HepG2 (cell line): ENCODE measurements around the gene ZC3H8. TPM values are rescaled to one million over a fixed set of nuclear protein-coding genes. Genes with fewer than 3 reads are reported as not detected.

ENCODE experiments used
- ATAC-seq: fragments of 200-7000 bp; cut with Tn5 transposase; 3 replicates; pipeline ENCODE4 v1.9.1; 2020; ENCODE audit warnings: mild to moderate bottlenecking, moderate library complexity
- BruUV-seq: library from RNA; stranded (reverse); fragments of 400-500 nt; replicated peaks from 2 replicates; lab custom pipeline; 2021; lab: Mats Ljungman, UMichigan
- CTCF ChIA-PET: fragments of 300-600 bp; formaldehyde crosslinking; extraction: SDS; loops from one replicate; lab custom pipeline; 2021; ENCODE audit warnings: low total read pairs, inconsistent platforms, low intra/inter-chr PET ratio; lab: Yijun Ruan, JAX
- POLR2A ChIA-PET: fragments of 350-600 bp; sonication (Branson Sonifier 250); formaldehyde crosslinking; loops from one replicate; lab custom pipeline; 2020; ENCODE audit warnings: antibody characterized with exemption, inconsistent platforms; lab: Yijun Ruan, JAX
- DNase-seq: peaks from one replicate; pipeline ENCODE4 v3.0.0-alpha.2; 2015; ENCODE audit warnings: low spot score
- FAIRE-seq: peaks from 3 replicates; lab custom pipeline; 2011; peaks lifted over from hg19 to GRCh38; lab: Jason Lieb, UNC
- H2AFZ ChIP-seq: one replicate; pipeline ENCODE4 v1.6.1; 2011; ENCODE audit warnings: low read length, inconsistent platforms
- H3K27ac ChIP-seq: fragments of 300-600 bp; 3 replicates; pipeline ENCODE4 v1.8.0; 2011; ENCODE audit warnings: mixed run types, mild to moderate bottlenecking, mixed read lengths, low read length, inconsistent platforms; ENCODE audit not compliant: insufficient read depth; ENCODE audit errors: extremely low read length
- H3K27me3 ChIP-seq, 2 experiments: fragments of 200-600 bp in 1 of 2; 2 replicates in 1 of 2; 3 replicates in 1 of 2; pipeline versions ENCODE4 v1.6.0 to v1.8.0; 2011; ENCODE audit warnings: low read length in 2 of 2, mild to moderate bottlenecking in 2 of 2, moderate library complexity in 2 of 2, inconsistent platforms in 1 of 2; ENCODE audit not compliant: insufficient read depth in 2 of 2, control insufficient read depth in 1 of 2
- H3K36me3 ChIP-seq, 2 experiments: fragments of 200-600 bp in 1 of 2; replicated peaks in 1 of 2; 2 replicates in 1 of 2; 3 replicates in 1 of 2; pipeline versions ENCODE4 v1.5.1 to v1.8.0; 2011; ENCODE audit warnings: low read length in 2 of 2, inconsistent platforms in 1 of 2; ENCODE audit not compliant: insufficient read depth in 2 of 2, control insufficient read depth in 1 of 2
- H3K4me1 ChIP-seq: 2 replicates; pipeline ENCODE4 v1.5.1; 2012; ENCODE audit warnings: low read length, inconsistent platforms; ENCODE audit not compliant: insufficient read depth
- H3K4me2 ChIP-seq: 2 replicates; pipeline ENCODE4 v1.6.0; 2011; ENCODE audit warnings: low read depth, low read length, inconsistent platforms
- H3K4me3 ChIP-seq, 3 experiments: fragments of 200-600 bp in 1 of 3; sonication (generic), shearing (Covaris generic) in 1 of 3; replicated peaks in 1 of 3; 2 replicates each; pipeline ENCODE4 v1.5.1; 2011 to 2016; ENCODE audit warnings: low read length in 3 of 3, inconsistent platforms in 2 of 3, low read depth in 2 of 3, mild to moderate bottlenecking in 2 of 3, control low read depth in 1 of 3, mixed read lengths in 1 of 3; ENCODE audit not compliant: insufficient read depth in 1 of 3
- H3K79me2 ChIP-seq: one replicate; pipeline ENCODE4 v1.6.1; 2011; ENCODE audit warnings: low read length, inconsistent platforms; ENCODE audit not compliant: insufficient read depth
- H3K9ac ChIP-seq: 2 replicates; pipeline ENCODE4 v1.6.0; 2011; ENCODE audit warnings: mild to moderate bottlenecking, low read depth, low read length, inconsistent platforms; ENCODE audit not compliant: insufficient read depth
- H3K9me3 ChIP-seq: 2 replicates; pipeline ENCODE4 v1.5.1; 2012; ENCODE audit warnings: mild to moderate bottlenecking, low read length
- H4K20me1 ChIP-seq: 2 replicates; pipeline ENCODE4 v1.6.0; 2011; ENCODE audit warnings: inconsistent platforms, mild to moderate bottlenecking, low read length, moderate library complexity; ENCODE audit not compliant: insufficient read depth
- ARNT2 ChIP-seq: sonication (generic); formaldehyde crosslinking; IDR thresholded peaks from 2 replicates; pipeline ENCODE4 v1.8.0; 2022; ENCODE audit warnings: mild to moderate bottlenecking, low read depth, missing genetic modification reagents, moderate library complexity
- SNAPC2 ChIP-seq: sonication (generic); formaldehyde crosslinking; IDR thresholded peaks from 2 replicates; pipeline ENCODE4 v1.8.1; 2022; ENCODE audit warnings: mild to moderate bottlenecking, missing genetic modification reagents
- TBX2 ChIP-seq: sonication (generic); formaldehyde crosslinking; IDR thresholded peaks from 2 replicates; pipeline ENCODE4 v1.5.0; 2020; ENCODE audit warnings: missing genetic modification reagents, mild to moderate bottlenecking, borderline replicate concordance
- ZMYM4 ChIP-seq: sonication (generic); formaldehyde crosslinking; IDR thresholded peaks from 2 replicates; pipeline ENCODE4 v1.8.1; 2023; ENCODE audit warnings: mild to moderate bottlenecking, missing genetic modification reagents
- ZNF761 ChIP-seq: sonication (generic); formaldehyde crosslinking; conservative IDR thresholded peaks from 2 replicates; pipeline ENCODE4 v1.4.0; 2020; ENCODE audit warnings: mild to moderate bottlenecking, missing genetic modification reagents
- WGBS: methylation state at CpG from one replicate; pipeline ENCODE4 v1.1.6; 2017; ENCODE audit warnings: low lambda C conversion rate; 5-methylcytosine and 5-hydroxymethylcytosine counted together
- in situ Hi-C: cut with HindIII; loops from 2 replicates; pipeline ENCODE4 v1.10.0; 2017; ENCODE audit warnings: low pct_unique_long_range_greater_than_20kb; ENCODE audit not compliant: extremely low pct_ligation_motif_present
- intact Hi-C: fragments of 100-400 bp; cut with micrococcal nuclease; formaldehyde crosslinking; loops from one replicate; pipeline ENCODE4 v1.10.0; 2022; ENCODE audit not compliant: unreplicated experiment
- polyA plus RNA-seq, 8 experiments: library from polyadenylated mRNA; depleted of rRNA in 3 of 8; stranded (reverse) in 7 of 8; unstranded in 1 of 8; fragments of >200 nt; fragmentation: Illumina TruSeq in 4 of 8; extraction: Trizol in 4 of 8; gene quantifications; 2 replicates each; pipeline versions ENCODE4 v1.2.1 to v1.2.3, GENCODE V29; 2011 to 2016; ENCODE audit warnings: low read depth in 4 of 8, missing spikeins in 1 of 8, mixed read lengths in 1 of 8; ENCODE audit not compliant: insufficient read depth in 1 of 8
- total RNA-seq, 5 experiments: library from RNA; depleted of rRNA; stranded (reverse); fragments of >200 nt; fragmentation: Illumina TruSeq; extraction: Trizol; gene quantifications; 2 replicates each; pipeline ENCODE4 v1.2.3, GENCODE V29; 2016; ENCODE audit warnings: low read depth in 1 of 5
- TF ChIP-seq, protein P1 (sequence below): sonication (generic); formaldehyde crosslinking; IDR thresholded peaks from 2 replicates; pipeline ENCODE4 v1.4.0; 2020; ENCODE audit warnings: mild to moderate bottlenecking, missing genetic modification reagents

Gene ZC3H8
- total and polyA plus RNA-seq, 2 of the 13 experiments (the other 11 are each of a cell fraction or from before 2014, with no cell fraction given) = 4.5 to 17.0 TPM

DNA sequence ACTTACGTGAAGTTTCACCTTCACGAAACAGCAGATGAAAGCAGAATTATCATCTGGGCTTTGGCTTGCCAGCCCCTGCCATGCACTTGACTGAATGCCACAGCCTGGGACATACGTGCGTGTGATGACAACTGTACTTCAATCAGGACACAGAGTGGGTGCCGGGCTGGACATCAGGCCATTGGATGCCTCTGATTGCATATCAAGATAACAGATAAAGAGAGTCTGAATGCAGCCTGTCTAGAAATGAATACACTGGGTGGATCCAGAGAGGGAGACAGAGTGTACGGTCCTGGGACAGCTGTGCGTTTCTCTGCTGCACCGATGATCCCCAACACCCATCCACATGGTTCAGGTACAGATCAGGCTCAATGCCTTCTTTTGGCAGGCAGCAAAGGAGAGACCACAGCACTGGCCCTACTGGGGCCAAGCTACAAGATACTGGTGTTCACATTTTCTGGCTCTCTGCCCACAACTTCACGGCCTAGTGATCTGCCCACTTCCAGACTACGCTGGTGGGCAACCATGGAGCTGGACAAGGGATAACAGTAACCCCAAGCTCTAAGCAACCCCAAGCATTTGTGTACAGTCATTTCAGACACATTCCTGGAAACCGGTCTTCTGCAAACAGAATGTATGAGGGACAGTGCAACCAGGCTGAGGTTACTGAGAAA, 81.1 kb downstream of the ZC3H8 start (continued):
- TF ChIP-seq ARNT2 (CRISPR knock-in tag) = no peak

DNA sequence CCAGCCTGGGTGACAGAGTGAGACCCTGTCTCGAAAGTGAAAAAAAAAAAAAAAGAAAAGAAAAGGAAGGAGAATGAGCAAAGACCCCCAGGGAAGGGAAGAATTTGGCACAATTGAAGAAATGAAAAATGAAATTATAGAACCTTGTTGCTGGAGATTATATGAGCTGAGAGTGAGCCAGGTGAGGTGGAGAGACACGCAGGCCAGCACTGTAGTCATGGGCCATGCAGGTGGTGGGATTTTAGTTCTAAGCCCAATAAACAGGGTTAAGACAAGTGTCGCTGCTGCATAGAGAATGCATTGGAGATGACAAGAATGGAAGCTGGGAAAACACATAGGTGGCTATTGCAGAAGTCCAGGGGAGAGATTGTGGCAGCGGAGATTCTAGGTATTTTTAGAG, 84.3 kb downstream of the ZC3H8 start:
- H4K20me1 ChIP-seq = no peaks in the 10 kb centered on the region
- H3K36me3 ChIP-seq = no peaks in the 10 kb centered on the region
- WGBS = 92% methylated on average over 4 of the region's 4 CpGs
- CTCF ChIA-PET = no interaction called here
- no peak overlapping the region for H3K4me2 ChIP-seq
- no peak overlapping the region for H3K27ac ChIP-seq
- intact Hi-C loops = no loop called here
- H3K4me3 ChIP-seq = no peak overlapping the region
- FAIRE-seq (no peak), ATAC-seq (no peak)
- BruUV-seq = no TSS peak
- H3K9me3 ChIP-seq = no peaks in the 10 kb centered on the region
- POLR2A ChIA-PET = interaction anchor here (0.9 kb wide), 1 partner anchor 85 kb away, joined by 3 read pairs; the partner anchor contains the start of gene ZC3H8
- H3K79me2 ChIP-seq = no peaks in the 10 kb centered on the region
- TF ChIP-seq, protein P1, sequence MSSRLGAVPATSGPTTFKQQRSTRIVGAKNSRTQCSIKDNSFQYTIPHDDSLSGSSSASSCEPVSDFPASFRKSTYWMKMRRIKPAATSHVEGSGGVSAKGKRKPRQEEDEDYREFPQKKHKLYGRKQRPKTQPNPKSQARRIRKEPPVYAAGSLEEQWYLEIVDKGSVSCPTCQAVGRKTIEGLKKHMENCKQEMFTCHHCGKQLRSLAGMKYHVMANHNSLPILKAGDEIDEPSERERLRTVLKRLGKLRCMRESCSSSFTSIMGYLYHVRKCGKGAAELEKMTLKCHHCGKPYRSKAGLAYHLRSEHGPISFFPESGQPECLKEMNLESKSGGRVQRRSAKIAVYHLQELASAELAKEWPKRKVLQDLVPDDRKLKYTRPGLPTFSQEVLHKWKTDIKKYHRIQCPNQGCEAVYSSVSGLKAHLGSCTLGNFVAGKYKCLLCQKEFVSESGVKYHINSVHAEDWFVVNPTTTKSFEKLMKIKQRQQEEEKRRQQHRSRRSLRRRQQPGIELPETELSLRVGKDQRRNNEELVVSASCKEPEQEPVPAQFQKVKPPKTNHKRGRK = peak; percentile 91
- no peak for TF ChIP-seq TBX2
- no peak for TF ChIP-seq ZMYM4
- TF ChIP-seq ZNF761 = no peak
- no peak for TF ChIP-seq SNAPC2 (CRISPR knock-in tag)
- TF ChIP-seq, all 625 proteins: peak for 1
- in situ Hi-C loops = no loop called here
- Histone ChIP-seq H2AFZ (no peak overlapping the region), H3K4me1 (peaks cover 69% of the 10 kb centered on the region), H3K27me3 (no peaks in the 10 kb centered on the region), H3K9ac (no peak overlapping the region)
- no peak for DNase-seq
